ENCODE results near the gene DPH6. TPM values are rescaled to one million over a fixed set of nuclear protein-coding genes. Genes with fewer than 3 reads are reported as not detected.

The DPH6 gene, protein sequence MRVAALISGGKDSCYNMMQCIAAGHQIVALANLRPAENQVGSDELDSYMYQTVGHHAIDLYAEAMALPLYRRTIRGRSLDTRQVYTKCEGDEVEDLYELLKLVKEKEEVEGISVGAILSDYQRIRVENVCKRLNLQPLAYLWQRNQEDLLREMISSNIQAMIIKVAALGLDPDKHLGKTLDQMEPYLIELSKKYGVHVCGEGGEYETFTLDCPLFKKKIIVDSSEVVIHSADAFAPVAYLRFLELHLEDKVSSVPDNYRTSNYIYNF
- total RNA-seq, result 29.1 TPM

DNA sequence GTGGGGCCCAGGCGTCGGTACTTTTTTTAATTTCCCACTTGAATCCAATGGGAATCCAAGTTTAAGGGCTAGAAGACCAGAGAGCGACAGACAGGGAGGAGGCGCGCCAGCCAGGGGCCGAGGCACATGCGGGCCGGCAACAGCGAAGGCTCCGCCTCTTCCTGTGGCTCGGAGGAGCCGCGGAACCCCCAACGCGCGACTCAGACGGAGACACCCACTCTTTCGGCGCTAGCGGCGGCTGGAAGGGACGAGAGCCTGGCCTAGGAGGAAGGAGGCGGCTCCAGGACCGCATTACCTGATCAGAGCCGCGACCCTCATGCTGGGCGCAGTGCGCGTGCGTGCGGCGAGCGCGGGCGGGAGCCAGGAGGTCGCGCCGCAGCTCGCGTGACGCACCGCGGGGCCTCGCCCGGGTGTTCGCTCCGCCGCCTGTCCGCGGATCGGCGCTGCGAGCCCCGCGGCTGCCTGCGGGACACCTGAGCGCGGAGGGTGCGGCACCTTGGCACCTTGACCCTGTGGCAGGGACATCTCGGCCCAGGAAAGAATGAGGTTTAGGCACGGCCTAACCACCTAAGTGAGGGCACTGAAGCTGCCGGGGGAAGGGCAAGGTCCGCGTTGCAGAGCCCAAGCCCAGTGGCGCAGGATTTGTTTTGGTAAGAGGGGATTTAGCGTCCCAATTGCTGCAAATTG is at the start of gene DPH6:
Gene DPH6, minus strand, starts transcription at position 342 of the 687 bp plus-strand sequence. Its CDS starts 24 bp downstream, at position 318.

Small RNAs within 50 kb of the gene (small RNA-seq; reads per million reads assigned to genes)
- gene AC019288.1 (ENCODE audit: low replicate concordance), result not detected
- not detected for gene MIR3942 (ENCODE audit: low replicate concordance)

All from parietal lobe (tissue), 2 donors.